Spleen (tissue), 11 donors: Measurements from ENCODE around the gene LARP4. TPM values are rescaled to one million over a fixed set of nuclear protein-coding genes. Genes with fewer than 3 reads are reported as not detected.
"Not testable (repeated sequence)": the region's sequence is repeated elsewhere in the genome, so short reads cannot be mapped to it uniquely, and the experiment has no call there.

ENCODE experiments used
- DNase-seq: peaks from one replicate; pipeline ENCODE4 v3.0.0-alpha.2; 2020
- H3K27ac ChIP-seq, 8 donors: fragments of 200-600 bp; sonication (generic) in 7 of 8; 1 replicate in 4 of 8; 2 replicates in 4 of 8; pipeline versions ENCODE4 v1.5.0 to v1.8.0; 2016 to 2021; ENCODE audit warnings: inconsistent platforms in 4 of 8, mild to moderate bottlenecking in 4 of 8, moderate library complexity in 1 of 8
- H3K27me3 ChIP-seq, 7 donors: fragments of 200-600 bp; sonication (generic) in 6 of 7; replicated peaks in 1 of 7; 1 replicate in 4 of 7; 2 replicates in 3 of 7; pipeline versions ENCODE4 v1.5.0 to v1.8.0; 2016 to 2021; ENCODE audit warnings: inconsistent platforms in 3 of 7, mild to moderate bottlenecking in 1 of 7
- H3K36me3 ChIP-seq, 6 donors: fragments of 200-600 bp; sonication (generic) in 5 of 6; 1 replicate in 4 of 6; 2 replicates in 2 of 6; pipeline versions ENCODE4 v1.5.0 to v1.8.0; 2016 to 2021; ENCODE audit warnings: inconsistent platforms in 2 of 6
- H3K4me1 ChIP-seq, 6 donors: fragments of 200-600 bp; sonication (generic) in 5 of 6; 1 replicate in 3 of 6; 2 replicates in 3 of 6; pipeline versions ENCODE4 v1.5.0 to v1.8.0; 2016 to 2021; ENCODE audit warnings: inconsistent platforms in 3 of 6
- H3K4me3 ChIP-seq, 8 donors: fragments of 200-600 bp; sonication (generic) in 7 of 8; 1 replicate in 4 of 8; 2 replicates in 4 of 8; pipeline versions ENCODE4 v1.5.0 to v1.8.0; 2016 to 2021; ENCODE audit warnings: inconsistent platforms in 4 of 8, mild to moderate bottlenecking in 4 of 8, moderate library complexity in 2 of 8
- H3K9me3 ChIP-seq, 8 donors: fragments of 200-600 bp; sonication (generic) in 7 of 8; 1 replicate in 4 of 8; 2 replicates in 4 of 8; pipeline versions ENCODE4 v1.5.0 to v1.8.0; 2016 to 2021; ENCODE audit warnings: inconsistent platforms in 4 of 8
- POLR2A ChIP-seq, 3 donors: fragments of 450-650 bp; IDR thresholded peaks; one replicate each; pipeline ENCODE4 v1.5.1; 2017; ENCODE audit warnings: antibody characterized with exemption in 3 of 3, mild to moderate bottlenecking in 1 of 3
- POLR2AphosphoS5 ChIP-seq, 3 donors: sonication (generic); formaldehyde crosslinking; IDR thresholded peaks; one replicate each; pipeline ENCODE4 v1.5.1; 2017; ENCODE audit warnings: antibody characterized with exemption in 3 of 3
- WGBS, 5 donors: extraction: QIAGEN DNeasy Blood & Tissue Kit in 3 of 5; methylation state at CpG; one replicate each; pipeline versions ENCODE4 v1.1.5 to v1.1.7; 2013 to 2018; 5-methylcytosine and 5-hydroxymethylcytosine counted together
- intact Hi-C: fragments of 100-400 bp; cut with DNase I; formaldehyde crosslinking; loops from one replicate; pipeline ENCODE4 v1.15.0; 2023; ENCODE audit warnings: low total_unique reads
- polyA plus RNA-seq, 3 donors: library from polyadenylated mRNA; stranded (reverse); fragments of 200-250 nt; gene quantifications; one replicate each; pipeline ENCODE4 v1.2.1, GENCODE V29; 2013
- total RNA-seq, 7 donors: library from RNA; depleted of rRNA in 3 of 7; stranded (reverse); fragments of >200 nt in 3 of 7; fragmentation: NEBNext Ultra II Directional in 4 of 7; extraction: Animal tissue kit (Norgen Biotek cat#: 25700) in 4 of 7; gene quantifications; one replicate each; pipeline versions ENCODE4 v1.1.0 to v1.2.1, GENCODE V29; 2016 to 2021
- TF ChIP-seq, protein P1 (sequence below), 11 experiments: fragments of 200-600 bp in 7 of 11; fragments of 450-650 bp in 4 of 11; sonication (generic) in 4 of 11; IDR thresholded peaks in 8 of 11; conservative IDR thresholded peaks in 3 of 11; 1 replicate in 7 of 11; 2 replicates in 4 of 11; pipeline versions ENCODE4 v1.4.0 to v1.8.0; 2016 to 2021; ENCODE audit warnings: antibody characterized with exemption in 11 of 11, inconsistent platforms in 4 of 11, mild to moderate bottlenecking in 1 of 11
- donor health status: healthy with polysubstance abuse.
- donor health status: DM: no; HTN: no; CAD: no; lungs with moderate emphysema.
- donor health status: DM: no; HTN: no; CAD: no.
- donor health status: Bipolar disorder and iron deficiency.
- donor health status: healthy.
- donor health status: DM: no; HTN: no; CAD: no.
- donor health status: DM: yes; HTN: yes; CAD: no.

The LARP4 gene
- total and polyA plus RNA-seq, 10 donors: 4.7 to 55.8 (median 46.0) TPM

DNA sequence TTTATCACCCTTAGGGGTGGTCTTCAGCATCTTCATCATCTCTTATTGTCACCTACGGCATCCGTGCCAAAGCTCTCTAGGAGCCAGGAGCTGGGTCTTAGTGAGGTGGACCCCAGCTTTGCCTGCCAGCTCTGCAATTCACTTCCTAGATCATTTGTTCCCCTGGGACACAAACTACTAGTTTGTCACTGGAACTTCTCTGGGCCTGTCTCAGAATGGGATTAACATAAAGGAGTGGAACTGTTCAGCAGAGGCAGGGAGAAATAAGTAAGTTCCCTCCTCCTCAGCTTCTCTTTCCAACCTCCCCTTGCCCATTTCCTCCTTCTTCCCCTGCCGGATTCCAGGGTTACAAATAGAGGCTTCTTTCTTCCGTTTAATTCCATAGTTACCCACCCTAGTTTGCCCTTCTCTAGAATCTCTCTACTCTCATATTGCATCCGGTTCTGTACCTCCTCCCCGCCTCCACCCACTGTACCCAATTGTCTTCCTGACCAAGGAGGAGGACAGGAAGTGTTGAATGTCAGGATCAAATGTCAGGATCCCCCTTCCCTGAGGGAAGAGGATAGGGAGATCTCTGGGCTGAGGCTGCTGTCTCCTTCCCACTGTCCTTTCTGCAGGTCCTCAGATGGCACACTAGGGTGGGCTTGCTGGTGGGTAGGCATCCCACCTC, 25.0 kb downstream of the LARP4 start:
- Histone ChIP-seq H3K27ac (peak overlapping the region in 5 of 8 donors; percentile 9 to 52 (median 35)), H3K27me3 (no peaks in the 10 kb centered on the region), H3K4me1 (peaks cover 0 to 18% (median 13%) of the 10 kb centered on the region in 6 donors), H3K9me3 (no peaks in the 10 kb centered on the region), H3K36me3 (peaks cover 0 to 54% (median 30%) of the 10 kb centered on the region in 6 donors), H3K4me3 (no peak overlapping the region)
- TF ChIP-seq POLR2A (IDR thresholded peaks at IDR 0.05) (no peak), POLR2AphosphoS5 (IDR thresholded peaks at IDR 0.05) (peak in 1 of 3 donors; percentile 15)
- TF ChIP-seq, protein P1, sequence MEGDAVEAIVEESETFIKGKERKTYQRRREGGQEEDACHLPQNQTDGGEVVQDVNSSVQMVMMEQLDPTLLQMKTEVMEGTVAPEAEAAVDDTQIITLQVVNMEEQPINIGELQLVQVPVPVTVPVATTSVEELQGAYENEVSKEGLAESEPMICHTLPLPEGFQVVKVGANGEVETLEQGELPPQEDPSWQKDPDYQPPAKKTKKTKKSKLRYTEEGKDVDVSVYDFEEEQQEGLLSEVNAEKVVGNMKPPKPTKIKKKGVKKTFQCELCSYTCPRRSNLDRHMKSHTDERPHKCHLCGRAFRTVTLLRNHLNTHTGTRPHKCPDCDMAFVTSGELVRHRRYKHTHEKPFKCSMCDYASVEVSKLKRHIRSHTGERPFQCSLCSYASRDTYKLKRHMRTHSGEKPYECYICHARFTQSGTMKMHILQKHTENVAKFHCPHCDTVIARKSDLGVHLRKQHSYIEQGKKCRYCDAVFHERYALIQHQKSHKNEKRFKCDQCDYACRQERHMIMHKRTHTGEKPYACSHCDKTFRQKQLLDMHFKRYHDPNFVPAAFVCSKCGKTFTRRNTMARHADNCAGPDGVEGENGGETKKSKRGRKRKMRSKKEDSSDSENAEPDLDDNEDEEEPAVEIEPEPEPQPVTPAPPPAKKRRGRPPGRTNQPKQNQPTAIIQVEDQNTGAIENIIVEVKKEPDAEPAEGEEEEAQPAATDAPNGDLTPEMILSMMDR (IDR thresholded peaks at IDR 0.05 in 8 of 11, conservative IDR thresholded peaks at IDR 0.05 in 3 of 11): no peak
- WGBS, 5 donors: 64 to 74% (median 68%) methylated on average over 6 of the region's 6 CpGs
- intact Hi-C loops: no loop called here
- DNase-seq: no peak

- H3K4me1 ChIP-seq, H3K27me3 ChIP-seq, H3K9me3 ChIP-seq, H3K27ac ChIP-seq, intact Hi-C loops, H3K4me3 ChIP-seq, DNase-seq: not testable (repeated sequence)
- 84 to 92% (median 86%) methylated on average over 8 of the region's 8 CpGs for WGBS, 5 donors
- peaks cover 0 to 96% (median 81%) of the 10 kb centered on the region in 6 donors for H3K36me3 ChIP-seq
Observed at GRCh38 chr12:50431656-50432055, 31.0 kb downstream of the LARP4 start.

DNA sequence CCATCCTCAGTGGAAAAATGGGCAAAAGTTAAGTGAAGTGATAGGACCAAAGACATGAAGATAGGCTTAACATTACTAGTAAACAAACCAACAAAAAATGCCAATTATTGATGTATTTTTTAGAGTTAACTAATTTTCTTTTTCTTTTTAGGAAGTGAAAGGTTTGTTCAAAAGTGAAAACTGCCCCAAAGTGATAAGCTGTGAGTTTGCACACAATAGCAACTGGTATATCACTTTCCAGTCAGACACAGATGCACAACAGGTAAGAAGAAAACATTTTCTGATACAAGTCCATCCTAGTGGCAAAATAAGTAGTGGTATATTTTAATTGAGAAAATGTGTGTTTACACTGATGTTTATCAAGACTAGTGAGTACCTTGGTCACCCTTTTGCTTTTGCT, 39.6 kb downstream of the LARP4 start:
- H3K4me3 ChIP-seq: no peak overlapping the region
- no peak overlapping the region for H3K27ac ChIP-seq
- intact Hi-C loops: no loop called here
- H3K36me3 ChIP-seq: peaks cover 2 to 100% (median 79%) of the 10 kb centered on the region in 6 donors
- TF ChIP-seq, protein P1 (IDR thresholded peaks at IDR 0.05 in 8 of 11, conservative IDR thresholded peaks at IDR 0.05 in 3 of 11): no peak
- H3K4me1 ChIP-seq: no peaks in the 10 kb centered on the region
- no peaks in the 10 kb centered on the region for H3K9me3 ChIP-seq
- H3K27me3 ChIP-seq: no peaks in the 10 kb centered on the region
- no peak for DNase-seq

DNA sequence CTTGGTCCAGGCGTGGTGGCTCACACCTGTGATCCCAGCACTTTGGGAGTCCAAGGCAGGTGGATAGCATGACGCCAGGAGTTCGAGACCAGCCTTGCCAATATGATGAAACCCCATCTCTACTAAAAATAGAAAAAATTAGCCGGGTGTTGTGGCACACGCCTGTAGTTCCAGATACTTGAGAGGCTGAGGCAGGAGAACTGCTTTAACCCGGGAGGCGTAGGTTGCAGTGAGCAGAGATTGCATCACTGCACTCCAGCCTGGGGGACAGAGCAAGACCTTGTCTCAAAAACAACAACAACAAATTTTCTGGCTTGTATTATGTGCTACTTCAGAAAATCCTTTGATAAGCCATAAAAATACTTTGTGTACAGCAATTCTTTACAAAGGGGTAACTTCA, 41.1 kb downstream of the LARP4 start:
- H3K36me3 ChIP-seq: peaks cover 2 to 97% (median 74%) of the 10 kb centered on the region in 6 donors
- no peak overlapping the region for H3K27ac ChIP-seq
- H3K4me3 ChIP-seq: no peak overlapping the region
- H3K9me3 ChIP-seq: no peaks in the 10 kb centered on the region
- TF ChIP-seq POLR2A (IDR thresholded peaks at IDR 0.05) (no peak), POLR2AphosphoS5 (IDR thresholded peaks at IDR 0.05) (no peak)
- TF ChIP-seq, protein P1 (IDR thresholded peaks at IDR 0.05 in 8 of 11, conservative IDR thresholded peaks at IDR 0.05 in 3 of 11): no peak
- WGBS, 5 donors: 88 to 95% (median 93%) methylated on average over 7 of the region's 7 CpGs
- H3K4me1 ChIP-seq: no peaks in the 10 kb centered on the region
- no peaks in the 10 kb centered on the region for H3K27me3 ChIP-seq
- intact Hi-C loops: no loop called here
- no peak for DNase-seq
